ENCODE results near the gene TMEM198.

- TF ChIP-seq, protein P1, sequence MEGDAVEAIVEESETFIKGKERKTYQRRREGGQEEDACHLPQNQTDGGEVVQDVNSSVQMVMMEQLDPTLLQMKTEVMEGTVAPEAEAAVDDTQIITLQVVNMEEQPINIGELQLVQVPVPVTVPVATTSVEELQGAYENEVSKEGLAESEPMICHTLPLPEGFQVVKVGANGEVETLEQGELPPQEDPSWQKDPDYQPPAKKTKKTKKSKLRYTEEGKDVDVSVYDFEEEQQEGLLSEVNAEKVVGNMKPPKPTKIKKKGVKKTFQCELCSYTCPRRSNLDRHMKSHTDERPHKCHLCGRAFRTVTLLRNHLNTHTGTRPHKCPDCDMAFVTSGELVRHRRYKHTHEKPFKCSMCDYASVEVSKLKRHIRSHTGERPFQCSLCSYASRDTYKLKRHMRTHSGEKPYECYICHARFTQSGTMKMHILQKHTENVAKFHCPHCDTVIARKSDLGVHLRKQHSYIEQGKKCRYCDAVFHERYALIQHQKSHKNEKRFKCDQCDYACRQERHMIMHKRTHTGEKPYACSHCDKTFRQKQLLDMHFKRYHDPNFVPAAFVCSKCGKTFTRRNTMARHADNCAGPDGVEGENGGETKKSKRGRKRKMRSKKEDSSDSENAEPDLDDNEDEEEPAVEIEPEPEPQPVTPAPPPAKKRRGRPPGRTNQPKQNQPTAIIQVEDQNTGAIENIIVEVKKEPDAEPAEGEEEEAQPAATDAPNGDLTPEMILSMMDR (conservative IDR thresholded peaks at IDR 0.05; ENCODE audit: low read depth, low read length), result no peak
- no peak for TF ChIP-seq EZH2 (IDR thresholded peaks at IDR 0.05; ENCODE audit: low read length, unreplicated experiment)
- TF ChIP-seq EZH2phosphoT487 (IDR thresholded peaks at IDR 0.05; ENCODE audit: borderline replicate concordance, low read length), result no peak
Observed at GRCh38 chr2:219557320-219557719, 13.5 kb downstream of the TMEM198 start.

Data from PC-3 (cell line).